Left kidney (tissue), 2 donors: Measurements from ENCODE around the gene MAD1L1. TPM values are rescaled to one million over a fixed set of nuclear protein-coding genes. Genes with fewer than 3 reads are reported as not detected.
"Not testable (repeated sequence)": the region's sequence is repeated elsewhere in the genome, so short reads cannot be mapped to it uniquely, and the experiment has no call there.

Source experiments
- DNase-seq: peaks from one replicate; pipeline ENCODE4 v3.0.0-alpha.2; 2013
- polyA plus RNA-seq: library from polyadenylated mRNA; unstranded; fragments of 120-200 nt; gene quantifications from one replicate; pipeline ENCODE4 v1.2.1, GENCODE V29; 2013; ENCODE audit not compliant: insufficient read length

MAD1L1 gene
- polyA plus RNA-seq, 1 donor = 21.8 TPM

DNA sequence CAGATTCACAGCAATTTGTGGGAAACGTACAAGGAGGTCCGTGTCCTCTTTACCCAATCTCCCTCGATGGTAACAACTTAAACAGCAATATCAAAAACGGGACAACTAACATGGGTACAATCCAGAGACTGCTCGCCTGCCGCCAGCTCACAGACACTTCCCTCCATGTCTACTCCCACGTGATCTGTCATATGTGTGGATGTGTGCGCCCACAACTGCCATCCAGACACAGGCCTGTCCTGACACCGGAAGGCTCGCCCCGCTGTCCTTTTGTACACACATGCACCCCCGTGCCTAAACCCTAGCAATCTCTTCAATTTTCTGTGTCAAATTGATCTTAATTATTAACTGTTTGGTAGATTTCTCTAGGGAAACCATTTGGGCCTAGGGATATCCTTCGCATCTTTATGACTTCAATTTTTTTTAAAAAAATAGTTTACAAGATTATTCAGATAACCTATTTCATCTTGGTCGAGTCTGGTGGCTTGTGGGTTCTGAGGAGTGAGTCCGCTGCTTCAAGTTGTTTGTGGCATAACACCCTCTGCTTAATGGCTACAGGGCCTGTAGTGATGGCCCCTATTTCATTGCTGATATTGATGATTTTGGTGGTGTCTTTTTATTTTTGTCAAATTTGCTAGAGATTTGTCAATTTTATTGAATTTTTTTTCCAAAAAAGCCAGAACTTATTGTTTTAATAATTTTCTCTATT is 260.6 kb downstream of the MAD1L1 start:
- DNase-seq = no peak

DNA sequence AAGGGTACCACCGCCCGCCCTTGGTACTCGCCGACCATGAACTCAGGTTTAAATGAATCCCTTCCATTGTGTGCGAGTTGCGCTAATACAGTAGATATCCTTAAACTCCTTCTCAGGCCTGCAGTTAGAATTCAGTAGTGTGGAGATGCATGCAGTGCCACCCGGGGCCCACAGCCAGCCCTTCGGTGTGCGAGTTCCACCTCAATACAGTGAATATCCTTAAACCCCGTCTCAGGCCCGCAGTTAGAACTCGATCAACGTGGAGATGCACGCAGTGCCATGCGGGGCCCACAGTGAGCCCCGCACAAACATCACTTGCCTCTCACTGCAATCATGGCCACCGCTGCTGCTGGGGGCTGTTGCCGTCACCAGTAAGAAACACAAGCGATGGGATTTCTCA is 261.9 kb downstream of the MAD1L1 start:
- no peak for DNase-seq

DNA sequence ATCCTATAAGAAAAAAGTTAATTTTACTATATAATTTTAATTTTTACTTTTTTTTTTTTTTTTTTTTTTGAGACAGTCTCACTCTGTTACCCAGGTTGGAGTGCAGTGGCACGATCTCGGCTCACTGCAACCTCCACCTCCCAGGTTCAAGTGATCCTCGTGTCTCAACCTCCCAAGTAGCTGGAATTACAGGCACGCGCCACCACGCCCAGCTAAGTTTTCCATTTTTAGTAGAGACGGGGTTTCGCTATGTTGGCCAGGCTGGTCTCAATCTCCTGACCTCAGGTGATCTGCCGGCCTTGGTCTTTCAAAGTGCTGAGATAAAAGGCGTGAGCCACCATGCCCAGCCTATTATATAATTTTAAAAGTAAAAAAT is 262.5 kb downstream of the MAD1L1 start:
- DNase-seq = not testable (repeated sequence)

DNA sequence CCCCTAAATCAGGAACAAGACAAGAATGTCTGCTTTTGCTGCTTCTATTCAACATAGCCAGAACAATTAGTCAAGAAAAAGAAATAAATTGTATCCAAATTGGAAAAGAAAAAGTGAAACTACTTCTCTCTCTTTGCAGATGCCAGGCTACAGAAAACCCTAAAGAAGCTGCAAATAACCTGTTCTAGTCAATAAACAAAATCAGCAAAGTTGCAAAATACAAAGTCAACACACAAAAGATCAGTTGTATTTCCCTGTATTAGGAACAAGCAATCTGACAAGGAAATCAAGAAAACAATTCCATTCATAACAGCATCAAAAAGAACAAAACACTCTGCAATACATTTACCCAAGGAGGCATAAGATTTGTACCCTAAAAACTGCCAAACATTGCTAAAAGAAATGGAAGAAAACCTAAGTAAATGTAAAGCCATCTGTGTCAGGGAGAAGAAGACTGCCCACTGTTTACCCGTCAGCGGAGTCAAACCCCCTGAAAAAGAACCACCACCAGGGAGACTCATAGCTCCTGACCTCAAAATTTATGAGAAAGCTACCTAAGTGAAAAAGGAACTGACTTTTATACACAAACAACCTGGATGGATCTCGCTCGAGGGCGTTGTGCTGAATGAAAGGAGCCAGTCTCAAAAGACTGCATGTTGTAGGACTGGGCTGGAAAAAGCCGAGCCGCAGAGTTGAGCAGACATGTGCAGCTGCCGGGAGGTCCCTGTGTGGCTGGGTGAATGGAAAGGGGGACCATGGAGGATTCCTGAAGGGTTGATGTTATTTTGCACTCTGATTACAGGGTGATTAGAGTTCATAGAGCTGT is 263.1 kb downstream of the MAD1L1 start:
- DNase-seq = no peak

DNA sequence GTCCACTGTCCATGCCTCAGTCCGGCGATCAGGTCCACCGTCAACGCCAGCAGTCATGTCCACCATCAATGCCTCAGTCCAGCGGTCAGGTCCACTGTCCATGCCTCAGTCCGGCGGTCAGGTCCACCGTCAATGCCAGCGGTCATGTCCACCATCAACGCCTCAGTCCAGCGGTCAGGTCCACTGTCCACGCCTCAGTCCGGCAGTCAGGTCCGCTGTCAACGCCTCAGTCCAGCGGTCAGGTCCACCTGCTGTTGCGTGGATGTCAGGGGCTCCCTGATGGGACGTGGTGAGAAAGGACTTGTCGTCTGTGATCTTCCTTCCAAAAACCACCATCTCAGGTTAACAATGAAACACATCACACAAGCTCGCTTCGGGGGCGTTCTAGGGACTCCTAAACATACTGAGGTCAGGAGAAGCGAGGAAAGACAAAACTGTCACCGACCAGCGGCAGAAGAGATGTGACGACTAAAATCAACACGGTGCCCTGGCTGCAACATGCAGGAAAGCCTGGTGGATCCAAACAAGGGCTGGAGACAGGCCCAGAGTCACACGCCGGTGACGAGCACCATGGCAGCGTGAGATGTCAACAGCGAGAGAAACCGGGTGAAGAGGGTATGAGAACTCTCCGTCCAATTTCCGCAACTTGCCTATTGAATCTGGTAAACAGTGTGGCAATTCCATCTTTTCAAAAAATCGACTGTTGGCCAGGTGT is 264.2 kb downstream of the MAD1L1 start:
- DNase-seq = no peak

DNA sequence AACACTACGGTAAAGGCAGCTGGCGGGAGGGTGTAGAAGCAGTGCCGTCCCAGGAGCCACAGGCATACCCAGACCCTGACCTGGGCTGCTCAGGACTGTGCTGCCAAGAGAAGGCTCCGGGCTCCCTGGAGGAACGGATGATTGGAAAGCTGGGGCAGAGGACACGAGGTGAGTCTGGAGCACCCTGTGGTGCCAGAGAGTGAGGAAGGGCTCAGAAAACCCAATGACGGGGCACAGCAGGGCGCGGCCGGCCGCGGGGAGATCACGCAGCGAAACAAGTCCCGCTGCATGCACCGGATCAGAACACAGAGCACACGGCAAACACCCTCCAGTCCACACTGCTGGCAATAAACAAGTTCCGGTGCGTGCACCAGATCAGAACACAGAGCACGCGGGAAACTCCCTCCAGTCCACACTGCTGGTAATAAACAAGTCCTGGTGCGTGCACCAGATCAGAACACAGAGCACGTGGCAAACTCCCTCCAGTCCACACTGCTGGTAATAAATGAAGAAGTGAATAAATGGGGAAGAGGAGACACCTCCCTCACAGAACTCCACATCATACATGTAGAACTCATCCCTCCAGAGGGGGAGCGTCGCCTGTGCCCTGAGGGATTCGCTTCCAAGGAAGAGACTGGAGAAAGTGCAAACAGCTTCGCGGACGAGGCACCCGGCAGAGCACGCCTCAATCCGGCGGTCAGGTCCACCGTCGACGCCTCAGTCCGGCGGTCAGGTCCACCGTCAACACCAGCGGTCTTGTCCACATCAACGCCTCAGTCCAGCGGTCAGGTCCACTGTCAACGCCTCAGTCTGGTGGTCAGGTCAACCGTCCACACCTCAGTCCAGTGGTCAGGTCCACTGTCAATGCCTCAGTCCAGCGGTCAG is 265.0 kb downstream of the MAD1L1 start:
- DNase-seq = no peak

DNA sequence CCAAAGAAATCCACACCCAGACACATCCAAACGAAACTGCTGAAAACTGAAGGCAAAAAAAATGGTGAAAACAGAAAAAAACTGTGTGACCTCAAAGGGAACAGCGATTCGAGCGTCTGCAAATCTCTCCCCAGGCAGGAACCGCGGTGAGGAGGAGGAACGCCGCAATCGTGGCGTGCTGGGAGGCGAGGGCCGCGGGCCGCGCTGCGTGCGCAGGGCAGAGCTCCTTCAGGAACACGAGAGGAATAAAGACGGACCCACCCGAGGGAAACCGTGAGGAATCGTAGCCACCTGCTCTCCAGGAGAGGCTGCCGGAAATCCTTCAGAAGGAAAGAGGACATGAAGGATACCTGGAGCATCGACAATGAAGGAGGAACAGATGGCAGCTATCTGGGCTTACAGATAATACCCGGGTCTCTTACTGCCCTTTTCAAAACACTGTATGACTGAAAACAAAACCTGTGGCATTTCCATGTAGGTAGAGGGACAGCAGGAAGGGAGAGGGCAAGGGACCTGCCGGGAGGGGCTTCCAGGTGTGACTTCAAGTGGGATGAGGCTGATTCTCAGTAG is 266.0 kb downstream of the MAD1L1 start:
- DNase-seq = no peak

DNA sequence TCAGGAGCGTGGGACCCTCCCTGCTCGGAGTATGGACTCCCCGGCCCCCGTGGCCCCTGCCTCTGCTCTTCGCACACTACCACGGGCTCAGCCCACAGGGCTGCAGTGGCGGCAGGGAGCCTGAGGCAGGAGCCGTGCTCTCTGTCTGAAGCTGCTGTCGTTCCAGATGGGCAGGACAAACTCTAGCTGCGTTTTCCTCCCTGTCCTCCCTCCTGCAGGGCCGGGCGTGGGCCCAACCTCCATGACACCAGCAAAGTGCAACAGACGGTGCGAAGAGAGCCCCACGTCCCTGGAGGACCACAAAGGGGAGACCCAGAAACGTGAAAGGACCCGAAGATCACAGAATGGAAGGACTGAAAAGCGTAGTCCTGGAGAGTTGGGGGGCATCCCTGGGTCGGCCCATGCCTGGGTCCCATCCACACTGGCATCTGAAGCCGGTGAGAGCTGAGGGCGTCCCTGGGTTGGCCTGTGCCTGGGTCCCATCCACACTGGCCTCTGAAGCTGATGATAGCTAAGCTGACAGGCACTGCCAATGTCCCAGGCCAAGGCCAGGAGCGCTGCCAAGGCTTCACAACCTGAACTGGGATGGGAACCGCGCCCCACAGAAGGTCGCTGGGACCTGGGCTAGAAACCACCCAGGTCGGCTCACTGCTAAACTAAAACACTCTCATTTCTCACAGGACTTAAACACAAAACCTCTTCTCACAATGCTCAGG is 267.0 kb downstream of the MAD1L1 start:
- DNase-seq = no peak

DNA sequence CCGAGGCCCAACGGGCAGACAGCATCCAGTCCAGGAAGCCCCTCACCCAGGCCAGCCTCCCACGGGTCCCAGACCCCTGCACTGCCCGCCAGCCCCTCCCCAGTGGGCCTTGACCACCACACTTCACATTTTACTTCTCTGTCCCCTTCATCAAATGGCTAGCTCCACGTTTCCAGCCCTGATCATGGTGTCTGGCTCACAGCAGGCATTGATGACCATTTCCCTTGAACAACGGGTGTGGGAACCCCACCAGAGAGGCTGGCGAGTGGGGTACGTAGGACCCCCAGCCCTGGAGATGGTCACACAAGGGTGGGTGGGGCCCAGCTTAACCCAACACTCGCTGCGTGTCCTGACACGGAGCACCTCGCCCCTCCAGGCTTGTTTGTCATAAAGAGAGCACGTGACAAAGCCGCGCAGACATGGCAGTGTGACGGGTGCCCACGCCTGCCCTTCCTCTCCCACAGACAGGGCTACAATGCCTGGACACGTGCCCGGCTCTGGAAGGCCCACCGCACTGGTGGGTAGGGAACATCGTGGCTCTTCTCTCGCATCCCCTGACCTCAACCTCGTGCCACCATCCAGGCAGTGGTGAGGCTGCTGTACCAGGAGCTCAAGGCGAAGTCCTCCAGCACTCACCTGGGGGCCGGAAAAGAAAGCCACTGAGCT is 267.7 kb downstream of the MAD1L1 start:
- DNase-seq = no peak

DNA sequence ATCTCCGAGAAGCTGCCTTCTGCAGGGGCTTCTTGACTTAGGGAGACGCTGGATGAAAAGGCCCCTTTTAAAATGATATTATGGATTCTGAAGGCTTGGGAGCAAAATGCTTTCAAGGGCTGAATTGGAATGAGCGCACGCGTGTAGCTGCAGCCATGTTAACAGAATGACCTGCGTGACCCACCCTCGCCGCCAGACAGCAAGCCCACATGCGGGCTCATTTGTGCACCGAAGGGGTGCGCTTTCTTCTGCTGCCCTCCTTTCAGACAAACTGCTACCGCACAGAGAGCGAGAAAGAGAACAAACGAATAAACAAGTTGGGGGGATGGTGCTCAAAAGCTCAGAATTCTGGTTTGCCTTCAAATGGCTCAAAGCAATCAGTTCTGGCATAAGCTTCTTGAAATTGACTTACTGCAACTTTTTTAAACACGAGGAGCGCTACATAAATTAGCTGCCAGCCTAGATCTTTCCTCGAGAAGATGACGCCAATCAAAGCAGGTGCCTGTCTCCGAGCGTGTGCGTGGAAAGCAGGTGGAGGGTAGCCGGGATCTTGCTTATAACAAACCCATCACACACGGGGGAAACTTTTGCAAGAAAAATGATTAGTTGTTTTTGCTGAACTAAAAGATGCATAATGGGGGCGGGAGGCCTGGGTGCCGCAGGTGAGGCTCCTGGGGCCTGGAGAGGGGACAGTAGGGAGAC is 268.4 kb downstream of the MAD1L1 start:
- no peak for DNase-seq

DNA sequence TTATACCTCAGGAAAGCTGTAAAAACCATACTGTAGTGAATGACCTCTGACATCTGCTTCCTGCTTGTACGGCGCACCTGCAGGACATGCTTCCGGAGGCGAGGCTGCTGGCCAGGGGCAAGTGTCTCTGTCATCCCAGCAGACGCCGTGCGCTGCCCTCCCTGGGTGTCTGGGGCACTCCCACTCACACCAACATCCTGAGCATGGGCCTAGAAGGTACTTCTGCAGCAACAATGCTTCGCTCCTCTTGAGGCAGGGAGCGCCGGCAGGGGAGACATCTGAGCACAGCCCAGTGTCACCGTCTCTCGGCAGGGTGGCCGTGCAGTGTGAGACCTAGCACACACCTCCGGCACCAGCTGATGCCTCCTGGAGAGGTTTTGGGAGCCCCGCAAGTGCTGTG is 269.2 kb downstream of the MAD1L1 start:
- DNase-seq = no peak

DNA sequence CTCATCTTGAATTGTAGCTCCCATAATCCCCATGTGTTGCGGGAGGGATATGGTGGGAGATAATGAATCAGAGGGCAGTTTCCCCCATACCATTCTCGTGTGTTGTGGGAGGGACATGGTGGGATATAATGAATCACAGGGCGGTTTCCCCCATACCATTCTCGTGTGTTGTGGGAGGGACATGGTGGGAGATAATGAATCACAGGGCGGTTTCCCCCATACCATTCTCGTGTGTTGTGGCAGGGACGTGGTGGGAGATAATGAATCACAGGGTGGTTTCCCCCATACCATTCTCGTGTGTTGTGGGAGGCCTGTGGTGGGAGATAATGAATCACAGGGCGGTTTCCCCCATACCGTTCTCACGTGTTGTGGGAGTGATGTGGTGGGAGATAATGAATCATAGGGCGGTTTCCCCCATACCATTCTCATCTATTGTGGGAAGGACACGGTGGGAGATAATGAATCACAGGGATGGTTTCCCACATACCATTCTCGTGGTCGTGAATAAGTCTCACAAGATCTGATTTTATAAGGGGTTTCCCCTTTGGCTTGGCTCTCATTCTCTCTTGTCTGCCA is 271.0 kb downstream of the MAD1L1 start:
- DNase-seq = no peak

DNA sequence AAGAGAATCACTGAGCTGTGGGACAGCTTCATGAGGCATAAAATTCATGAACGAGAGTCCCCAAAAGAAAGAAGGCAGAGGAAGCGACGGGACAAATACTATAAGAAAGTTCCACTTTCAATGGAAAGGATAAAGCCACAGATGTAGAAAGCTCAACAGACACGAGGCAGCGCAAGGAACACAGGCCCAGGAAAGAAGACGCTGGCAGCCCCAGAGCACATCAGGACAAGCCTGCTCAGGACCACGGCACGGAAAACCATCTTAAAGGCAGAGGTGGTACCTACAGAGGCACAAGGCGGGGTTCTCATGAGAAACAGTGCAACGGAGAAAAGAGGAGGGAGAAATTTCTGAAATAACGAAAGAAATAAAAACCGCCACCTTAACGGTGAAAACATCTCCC is 273.4 kb downstream of the MAD1L1 start:
- no peak for DNase-seq

DNA sequence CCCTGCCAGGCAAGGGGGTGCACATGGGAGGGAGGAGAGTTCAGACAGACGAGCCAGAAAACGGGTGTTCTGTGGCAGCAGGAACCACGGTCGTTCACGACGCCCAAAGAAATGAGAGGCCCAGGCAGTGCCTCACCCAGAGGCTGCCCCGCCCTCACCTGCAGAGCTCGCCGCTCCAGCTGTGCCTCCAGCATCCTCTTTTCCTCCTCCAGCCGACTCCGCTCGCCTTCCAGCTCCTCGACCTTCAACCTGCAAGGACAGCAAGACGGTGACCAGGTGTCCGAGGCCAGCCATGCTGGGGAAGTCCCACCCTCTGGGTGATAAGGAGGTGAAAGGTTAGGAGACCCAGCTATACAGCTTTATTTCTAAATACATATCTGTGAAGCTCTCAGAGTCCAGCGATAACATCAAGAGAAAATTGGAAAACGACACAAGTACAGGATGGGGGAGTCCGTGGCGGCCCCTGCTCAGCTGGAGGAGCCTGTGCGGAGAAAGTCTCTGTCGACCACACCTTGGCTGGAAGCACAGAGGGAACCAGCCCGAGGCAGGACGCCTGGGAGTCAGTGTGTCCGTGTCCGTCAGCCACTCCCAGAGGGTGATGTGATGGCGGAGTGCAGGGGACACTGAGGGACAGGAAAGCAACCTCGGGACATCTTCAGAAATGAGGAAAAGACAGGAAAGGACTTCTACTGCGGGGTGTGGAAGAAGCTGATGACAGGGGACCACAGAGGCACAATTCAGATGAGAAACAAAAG is 275.1 kb downstream of the MAD1L1 start:
- no peak for DNase-seq

DNA sequence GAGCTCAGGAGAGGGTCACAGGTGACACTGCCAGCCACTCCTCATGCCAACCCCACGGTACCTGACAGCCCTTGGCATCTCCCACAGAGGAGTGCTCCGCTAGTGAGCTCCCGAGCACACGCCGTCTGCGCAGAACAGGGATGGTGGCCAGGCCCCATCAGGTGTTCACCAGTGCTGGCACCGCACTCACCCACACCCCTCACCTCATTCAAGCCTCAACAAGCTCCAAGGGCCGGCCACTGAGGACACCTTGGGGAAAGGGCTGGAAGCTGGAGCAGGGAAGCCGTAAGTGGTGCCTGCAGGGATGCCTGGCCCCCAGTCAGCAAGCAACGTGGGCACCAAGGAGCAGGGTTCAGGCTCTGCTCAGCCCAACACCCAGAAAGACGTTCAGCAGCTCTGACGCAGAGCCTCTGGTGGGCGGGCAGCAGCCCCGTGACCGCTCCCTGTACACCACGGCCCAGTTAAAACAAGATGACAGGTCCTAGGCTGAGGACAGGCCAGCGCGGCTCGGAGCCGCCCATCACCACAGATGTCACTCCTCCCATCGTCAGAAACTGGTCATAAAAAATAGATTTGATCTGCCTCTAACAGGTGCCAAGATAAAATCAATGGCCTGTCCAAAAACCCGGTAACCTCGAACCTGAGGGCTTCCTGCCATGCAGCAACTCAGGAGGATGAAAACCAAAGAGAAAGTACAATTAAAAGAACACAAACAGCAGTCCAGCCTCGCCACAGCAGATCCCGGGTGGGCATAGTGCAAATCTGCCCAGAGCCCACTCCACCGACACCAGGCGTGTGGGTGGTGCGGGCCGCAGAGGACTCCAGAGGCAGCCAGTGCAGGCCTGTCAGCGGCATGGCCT is 275.9 kb downstream of the MAD1L1 start:
- DNase-seq = no peak

DNA sequence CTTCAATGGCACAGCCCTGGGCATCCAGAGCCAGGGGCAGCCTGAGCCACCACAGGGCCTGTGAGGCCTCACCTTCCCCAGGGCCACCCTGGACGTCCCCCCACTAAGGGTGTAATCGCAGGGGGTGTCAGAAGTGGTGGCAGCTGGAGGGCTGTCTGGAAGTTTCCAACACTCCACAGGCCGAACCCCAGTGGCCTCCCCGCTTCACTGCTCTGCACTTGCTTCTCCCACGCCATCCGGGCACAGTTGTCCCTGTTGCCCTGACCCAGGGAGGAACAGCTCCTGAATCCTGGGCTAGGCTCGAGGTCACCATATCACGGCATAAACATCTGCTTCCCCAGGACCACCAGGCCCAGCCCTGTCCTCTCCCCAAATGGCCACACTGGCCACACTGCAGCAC is 276.6 kb downstream of the MAD1L1 start:
- DNase-seq = no peak

DNA sequence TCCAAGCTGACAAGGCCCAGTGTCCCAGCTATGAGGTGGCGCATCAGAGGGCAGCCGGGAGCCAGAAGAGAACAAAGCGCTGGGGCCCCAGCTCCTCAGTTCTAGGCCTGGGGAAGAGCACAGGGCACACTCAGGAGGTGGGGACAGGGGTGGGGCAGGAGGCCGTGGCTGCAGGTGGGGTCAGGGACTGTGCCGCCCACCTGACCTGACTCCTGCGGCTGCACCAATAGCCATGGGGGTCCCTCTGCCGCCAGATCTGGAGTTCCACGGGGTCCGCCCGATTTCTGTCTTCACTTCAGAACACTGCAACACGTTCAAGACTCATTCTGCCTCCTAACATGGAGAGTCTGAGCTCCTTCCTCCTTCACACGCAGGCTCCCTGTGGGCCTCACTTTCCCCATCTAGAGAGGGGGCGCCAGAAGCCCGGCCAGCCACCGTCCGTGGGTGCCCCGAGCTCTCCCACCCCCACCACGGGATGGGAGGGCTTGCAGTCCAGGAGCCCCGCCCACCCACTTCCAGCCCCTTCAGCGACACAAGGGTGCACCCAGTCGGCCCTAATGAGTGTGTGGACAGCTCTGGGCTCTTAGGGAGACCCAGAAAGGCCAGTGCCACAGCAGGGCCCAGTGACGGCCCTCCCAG is 278.3 kb downstream of the MAD1L1 start:
- DNase-seq = no peak
